ENCODE measurements around the gene SCRN1. TPM values are rescaled to one million over a fixed set of nuclear protein-coding genes. Genes with fewer than 3 reads are reported as not detected.
"Not testable (repeated sequence)": the region's sequence is repeated elsewhere in the genome, so short reads cannot be mapped to it uniquely, and the experiment has no call there.

Gene SCRN1
- total RNA-seq, 1 donor from 2014 or later: 61.2 TPM

- DNase-seq (ENCODE audit: low spot score): not testable (repeated sequence)
These were observed 98.8 kb downstream of the SCRN1 start for GRCh38 chr7:29890786-29891185.

GRCh38 chr7:29890251-29890650 is 99.3 kb downstream of the SCRN1 start:
- no peak for DNase-seq (ENCODE audit: low spot score)

GRCh38 chr7:29889288-29889687 is 100.3 kb downstream of the SCRN1 start:
- no peak for DNase-seq (ENCODE audit: low spot score)

- no peak for DNase-seq (ENCODE audit: low spot score)
These were observed 101.6 kb downstream of the SCRN1 start for GRCh38 chr7:29888006-29888405.

- no peak for DNase-seq (ENCODE audit: low spot score)
These were observed 102.8 kb downstream of the SCRN1 start for GRCh38 chr7:29886827-29887226.

GRCh38 chr7:29885626-29886025 is 104.0 kb downstream of the SCRN1 start:
- no peak for DNase-seq (ENCODE audit: low spot score)

- no peak for DNase-seq (ENCODE audit: low spot score)
These were observed 105.0 kb downstream of the SCRN1 start for GRCh38 chr7:29884399-29885272.

GRCh38 chr7:29883462-29884398 is 105.9 kb downstream of the SCRN1 start:
- no peak for DNase-seq (ENCODE audit: low spot score)

GRCh38 chr7:29882481-29882880 is 107.1 kb downstream of the SCRN1 start:
- no peak for DNase-seq (ENCODE audit: low spot score)

GRCh38 chr7:29881724-29882123 is 107.9 kb downstream of the SCRN1 start:
- no peak for DNase-seq (ENCODE audit: low spot score)

- no peak for DNase-seq (ENCODE audit: low spot score)
These were observed 110.0 kb downstream of the SCRN1 start for GRCh38 chr7:29879609-29880008.

- DNase-seq (ENCODE audit: low spot score): peak; percentile 51
These were observed 111.4 kb downstream of the SCRN1 start for GRCh38 chr7:29878081-29878688.

- DNase-seq (ENCODE audit: low spot score): no peak
These were observed 112.4 kb downstream of the SCRN1 start for GRCh38 chr7:29877196-29877595.

- DNase-seq (ENCODE audit: low spot score): no peak
These were observed 113.9 kb downstream of the SCRN1 start for GRCh38 chr7:29875741-29876140.

- no peak for DNase-seq (ENCODE audit: low spot score)
These were observed 115.8 kb downstream of the SCRN1 start for GRCh38 chr7:29873644-29874294.

GRCh38 chr7:29871787-29872398 is 117.7 kb downstream of the SCRN1 start:
- DNase-seq (ENCODE audit: low spot score): no peak

Other genes starting within 250 kb of the SCRN1 start
- gene WIPF3, start 183.3 kb downstream of the SCRN1 start, total RNA-seq: 2.3 TPM
- gene FKBP14, start 36.9 kb upstream of the SCRN1 start, total RNA-seq: 22.6 TPM
- gene PLEKHA8, start 38.6 kb upstream of the SCRN1 start, total RNA-seq: 13.1 TPM
- gene MTURN, start 145.2 kb upstream of the SCRN1 start, total RNA-seq: 27.7 TPM